Panc1 (cell line): ENCODE measurements around the gene DIP2C. TPM values are rescaled to one million over a fixed set of nuclear protein-coding genes. Genes with fewer than 3 reads are reported as not detected.

ENCODE experiments used
- ATAC-seq: fragments of 200-7000 bp; cut with Tn5 transposase; 2 replicates; pipeline ENCODE4 v1.9.1; 2020; ENCODE audit warnings: mild to moderate bottlenecking, moderate library complexity
- BruUV-seq: library from RNA; stranded (reverse); fragments of 400-500 nt; replicated peaks from 2 replicates; lab custom pipeline; 2021; lab: Mats Ljungman, UMichigan
- CTCF ChIA-PET: fragments of 300-600 bp; sonication (Branson Sonifier 250); formaldehyde crosslinking; loops from one replicate; lab custom pipeline; 2022; ENCODE audit warnings: antibody characterized with exemption; lab: Charles Lee
- POLR2A ChIA-PET: fragments of 300-600 bp; sonication (Branson Sonifier 250); formaldehyde crosslinking; loops from one replicate; lab custom pipeline; 2022; ENCODE audit warnings: antibody characterized with exemption; lab: Charles Lee
- DNase-seq: peaks from one replicate; pipeline ENCODE4 v3.0.0-alpha.2; 2010; ENCODE audit warnings: low read depth, low spot score
- H3K27ac ChIP-seq: 2 replicates; pipeline ENCODE4 v1.5.1; 2011; ENCODE audit warnings: mild to moderate bottlenecking, low read length, inconsistent platforms
- H3K27me3 ChIP-seq: fragments of 200-500 bp; sonication (Bioruptor generic); 2 replicates; pipeline ENCODE4 v1.6.0; 2014; ENCODE audit warnings: low read length, inconsistent platforms; ENCODE audit not compliant: control insufficient read depth, insufficient read depth
- H3K36me3 ChIP-seq: fragments of 200-500 bp; sonication (Bioruptor generic); 2 replicates; pipeline ENCODE4 v1.5.1; 2014; ENCODE audit warnings: inconsistent platforms, mild to moderate bottlenecking, low read length, moderate library complexity; ENCODE audit not compliant: control insufficient read depth, insufficient read depth
- H3K4me1 ChIP-seq: 2 replicates; pipeline ENCODE4 v1.5.1; 2011; ENCODE audit warnings: inconsistent platforms, mild to moderate bottlenecking, low read length, moderate library complexity; ENCODE audit not compliant: control insufficient read depth, insufficient read depth
- H3K4me3 ChIP-seq, 2 experiments: 2 replicates each; pipeline ENCODE4 v1.5.1; 2011 to 2012; ENCODE audit warnings: low read depth in 2 of 2, low read length in 2 of 2, mild to moderate bottlenecking in 2 of 2, inconsistent platforms in 1 of 2, moderate library complexity in 1 of 2
- H3K9me3 ChIP-seq: fragments of 200-500 bp; sonication (Bioruptor generic); 2 replicates; pipeline ENCODE4 v1.5.1; 2014; ENCODE audit warnings: low read depth, mild to moderate bottlenecking, inconsistent platforms, low read length, moderate library complexity; ENCODE audit not compliant: control insufficient read depth, insufficient read depth
- CTCF ChIP-seq: fragments of 450-650 bp; IDR thresholded peaks from 2 replicates; pipeline ENCODE4 v1.5.1; 2017; ENCODE audit warnings: mild to moderate bottlenecking
- POLR2AphosphoS5 ChIP-seq: IDR thresholded peaks from 2 replicates; pipeline ENCODE4 v1.6.1; 2012; ENCODE audit warnings: mild to moderate bottlenecking, low read depth, low read length, moderate library complexity
- REST ChIP-seq, 2 experiments: IDR thresholded peaks; 2 replicates each; pipeline ENCODE4 v1.6.1; 2011 to 2012; ENCODE audit warnings: low read depth in 2 of 2, control low read depth in 1 of 2, low read length in 1 of 2, mild to moderate bottlenecking in 1 of 2, moderate library complexity in 1 of 2; ENCODE audit not compliant: insufficient read depth in 1 of 2
- SIN3A ChIP-seq: IDR thresholded peaks from 2 replicates; pipeline ENCODE4 v1.6.1; 2012; ENCODE audit warnings: low read depth, mild to moderate bottlenecking, low read length, moderate library complexity, borderline replicate concordance; ENCODE audit not compliant: insufficient read depth
- TCF7L2 ChIP-seq: IDR thresholded peaks from 2 replicates; pipeline ENCODE4 v1.6.1; 2011; ENCODE audit warnings: mild to moderate bottlenecking, low read depth, low read length, inconsistent platforms
- in situ Hi-C: cut with HindIII; loops from 2 replicates; pipeline ENCODE4 v1.10.0; 2016; ENCODE audit warnings: low sequenced_read_pairs, low pct_unique_long_range_greater_than_20kb
- intact Hi-C: fragments of 100-400 bp; cut with micrococcal nuclease; formaldehyde crosslinking; loops from one replicate; pipeline ENCODE4 v1.10.0; 2022; ENCODE audit not compliant: unreplicated experiment
- total RNA-seq: library from RNA; stranded (reverse); gene quantifications from one replicate; pipeline ENCODE4 v1.2.1, GENCODE V29; 2021; ENCODE audit not compliant: unreplicated experiment

The DIP2C gene
- total RNA-seq, 1 experiment from 2014 or later: 13.2 TPM

GRCh38 chr10:570628-571163 is 118.8 kb downstream of the DIP2C start:
- no peak overlapping the region for H3K4me3 ChIP-seq
- ATAC-seq (no peak), DNase-seq (no peak)
- intact Hi-C loops: no loop called here
- no peaks in the 10 kb centered on the region for H3K4me1 ChIP-seq
- TF ChIP-seq TCF7L2 (no peak), POLR2AphosphoS5 (no peak), REST (IDR thresholded peaks at IDR 0.05; ENCODE audit: insufficient read depth in 1 of 2, low read depth in 2 of 2, low read length in 1 of 2) (no peak), CTCF (no peak), SIN3A (no peak)
- H3K27me3 ChIP-seq: no peaks in the 10 kb centered on the region
- ChIA-PET POLR2A (no interaction called here), CTCF (no interaction called here)
- no TSS peak for BruUV-seq
- in situ Hi-C loops: no loop called here
- no peaks in the 10 kb centered on the region for H3K36me3 ChIP-seq
- no peak overlapping the region for H3K27ac ChIP-seq
- H3K9me3 ChIP-seq: no peaks in the 10 kb centered on the region

GRCh38 chr10:569961-570627 is 119.4 kb downstream of the DIP2C start:
- H3K4me3 ChIP-seq: no peak overlapping the region
- ChIA-PET CTCF (no interaction called here), POLR2A (no interaction called here)
- no peak for DNase-seq
- no peak overlapping the region for H3K27ac ChIP-seq
- BruUV-seq: no TSS peak
- H3K4me1 ChIP-seq: no peaks in the 10 kb centered on the region
- in situ Hi-C loops (no loop called here), intact Hi-C loops (no loop called here)
- no peaks in the 10 kb centered on the region for H3K27me3 ChIP-seq
- TF ChIP-seq POLR2AphosphoS5 (no peak), SIN3A (no peak), REST (IDR thresholded peaks at IDR 0.05; ENCODE audit: insufficient read depth in 1 of 2, low read depth in 2 of 2, low read length in 1 of 2) (no peak), CTCF (no peak), TCF7L2 (no peak)
- H3K36me3 ChIP-seq: no peaks in the 10 kb centered on the region
- no peaks in the 10 kb centered on the region for H3K9me3 ChIP-seq
- ATAC-seq: no peak
